GM19099 (cell line): ENCODE data around the gene RTN4RL2.

ENCODE experiments used
- POLR2A ChIP-seq: IDR thresholded peaks from 3 replicates; pipeline ENCODE4 v1.6.1; 2011; ENCODE audit warnings: low read depth; ENCODE audit not compliant: insufficient read length; ENCODE audit errors: extremely low read depth

Gene RTN4RL2

GRCh38 chr11:57513452-57513795 lies 53.1 kb downstream of the RTN4RL2 start:
- TF ChIP-seq POLR2A: no peak

GRCh38 chr11:57513911-57514537 lies 53.7 kb downstream of the RTN4RL2 start:
- TF ChIP-seq POLR2A: no peak

- TF ChIP-seq POLR2A: peak; percentile 46
Measured at GRCh38 chr11:57514538-57515331, 54.4 kb downstream of the RTN4RL2 start.

DNA sequence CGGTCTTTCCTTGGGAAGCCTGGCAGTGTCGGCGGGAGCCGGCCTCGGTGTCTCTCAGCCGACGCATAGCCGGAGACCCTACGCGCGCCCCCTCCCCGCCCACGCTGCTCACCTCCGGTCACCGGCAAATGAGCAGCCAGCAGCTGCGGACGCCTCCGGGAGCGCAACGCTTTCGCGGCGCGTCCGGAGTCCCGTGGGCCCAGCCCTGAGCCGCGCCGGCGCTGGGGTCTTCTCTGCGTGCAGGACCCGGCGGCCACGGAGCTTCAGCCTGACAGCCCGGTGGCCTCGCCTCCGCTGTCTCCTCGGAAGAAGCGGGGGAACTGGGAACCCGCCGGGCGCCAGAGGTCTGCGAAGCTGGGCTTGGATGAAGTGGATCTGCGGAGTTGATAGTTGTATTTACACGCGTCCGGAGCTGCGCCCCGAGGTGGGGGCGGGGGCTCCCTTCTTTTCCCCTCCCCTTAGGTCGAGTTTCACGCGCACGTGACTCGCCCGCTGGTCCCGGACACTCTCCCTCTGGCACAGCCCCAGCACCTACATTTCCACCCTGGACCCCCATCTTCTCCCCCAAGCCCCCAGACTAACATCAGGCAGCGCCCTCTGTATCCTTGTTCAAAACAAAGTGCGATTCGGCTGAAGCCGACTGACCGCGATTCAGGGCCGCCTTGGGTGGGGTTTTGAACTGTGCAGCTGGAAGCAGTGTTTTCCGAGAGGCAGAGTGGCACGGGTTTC lies 55.2 kb downstream of the RTN4RL2 start, which contains the start of gene SLC43A1:
Gene SLC43A1, minus strand, starts transcription at position 371 of the 729 bp plus-strand sequence. CDS start 1,591 bp downstream, outside the sequence.
- TF ChIP-seq POLR2A: peak; percentile 32

DNA sequence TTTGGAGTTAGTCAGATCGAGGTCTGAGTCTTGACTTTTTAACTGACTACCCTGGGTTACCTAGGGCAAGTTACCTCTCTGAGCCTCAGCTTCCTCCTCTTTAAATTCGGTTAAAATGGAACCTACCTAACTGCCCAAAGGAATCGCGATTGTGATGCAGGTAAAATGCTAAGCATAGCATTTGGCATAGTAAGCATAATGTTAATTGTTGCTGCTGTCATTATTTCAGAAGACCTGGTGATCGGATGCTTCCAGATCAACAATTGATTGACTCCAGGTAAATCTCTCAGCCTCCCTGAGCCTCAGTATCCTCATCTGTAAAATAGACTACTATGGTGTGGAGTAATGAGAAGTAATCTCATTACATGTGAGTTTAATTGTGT lies 55.7 kb downstream of the RTN4RL2 start:
- no peak for TF ChIP-seq POLR2A

DNA sequence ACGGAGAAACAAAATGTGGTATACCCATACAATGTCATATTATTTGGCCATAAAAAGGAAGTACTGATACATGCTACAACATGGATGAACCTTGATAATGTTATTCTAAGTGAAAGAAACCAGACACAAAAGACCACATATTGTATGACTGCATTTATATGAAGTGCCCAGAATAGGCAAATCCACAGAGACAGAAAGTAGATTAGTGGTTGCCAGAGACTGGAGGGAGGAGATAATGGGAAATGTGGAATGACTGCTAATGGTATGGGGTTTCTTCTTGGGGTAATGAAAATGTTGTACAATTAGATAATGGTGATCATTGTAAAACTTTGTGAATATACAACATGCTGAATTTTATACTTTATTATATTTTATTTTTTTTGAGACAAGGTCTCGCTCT lies 60.8 kb downstream of the RTN4RL2 start:
- no peak for TF ChIP-seq POLR2A

DNA sequence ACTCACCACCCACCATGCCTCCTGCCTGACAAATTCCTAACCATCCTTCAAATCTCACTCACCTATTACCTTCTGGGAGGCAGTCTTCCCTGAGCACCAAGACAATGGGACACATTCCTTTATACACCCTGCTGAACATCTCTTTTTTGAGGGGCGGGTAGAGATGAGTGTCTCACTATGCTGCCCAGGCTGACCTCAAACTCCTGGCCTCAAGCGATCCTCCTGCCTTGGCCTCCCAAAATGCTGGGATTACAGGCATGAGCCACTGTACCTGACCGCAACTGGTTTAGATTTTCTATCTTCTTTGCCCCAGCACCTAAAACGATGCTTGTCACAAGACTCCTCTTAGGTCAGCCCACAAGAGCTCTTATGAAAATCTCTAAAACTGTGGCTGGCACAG lies 63.1 kb downstream of the RTN4RL2 start:
- TF ChIP-seq POLR2A: no peak
